HG03575 (cell line): ENCODE data around the gene SCLT1.
"Not testable (repeated sequence)": the region's sequence is repeated elsewhere in the genome, so short reads cannot be mapped to it uniquely, and the experiment has no call there.

Experiments used
- ATAC-seq: cut with Tn5 transposase; IDR thresholded peaks from one replicate; pipeline ENCODE4 v1.9.1; 2021; ENCODE audit not compliant: unreplicated experiment, insufficient number of reproducible peaks, low FRiP score; ENCODE audit errors: extremely low read depth

Gene SCLT1

GRCh38 chr4:129082302-129082701 is 11.0 kb downstream of the SCLT1 start:
- ATAC-seq: no peak

DNA sequence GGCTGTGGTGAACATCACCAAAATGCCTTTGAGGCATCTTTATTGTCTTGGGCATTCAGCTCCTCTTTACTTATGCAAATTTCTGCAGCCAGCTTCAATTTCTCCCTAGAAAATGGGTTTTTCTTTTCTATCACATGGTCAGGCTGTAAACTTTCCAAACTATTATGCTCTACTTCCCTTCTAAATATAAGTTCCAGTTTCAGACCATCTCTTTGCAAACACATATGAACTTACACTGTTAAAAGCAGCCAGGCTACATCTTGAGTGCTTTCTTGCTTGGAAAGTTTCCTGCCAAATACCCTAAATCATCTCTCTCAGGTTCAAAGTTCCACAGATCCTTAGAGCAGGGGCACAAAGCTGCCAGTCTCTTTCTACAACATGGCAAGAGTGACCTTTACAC is 13.2 kb downstream of the SCLT1 start:
- no peak for ATAC-seq

GRCh38 chr4:129077326-129077725 is 16.0 kb downstream of the SCLT1 start:
- no peak for ATAC-seq

- not testable (repeated sequence) for ATAC-seq
Measured at GRCh38 chr4:129069537-129069936, 23.8 kb downstream of the SCLT1 start.

DNA sequence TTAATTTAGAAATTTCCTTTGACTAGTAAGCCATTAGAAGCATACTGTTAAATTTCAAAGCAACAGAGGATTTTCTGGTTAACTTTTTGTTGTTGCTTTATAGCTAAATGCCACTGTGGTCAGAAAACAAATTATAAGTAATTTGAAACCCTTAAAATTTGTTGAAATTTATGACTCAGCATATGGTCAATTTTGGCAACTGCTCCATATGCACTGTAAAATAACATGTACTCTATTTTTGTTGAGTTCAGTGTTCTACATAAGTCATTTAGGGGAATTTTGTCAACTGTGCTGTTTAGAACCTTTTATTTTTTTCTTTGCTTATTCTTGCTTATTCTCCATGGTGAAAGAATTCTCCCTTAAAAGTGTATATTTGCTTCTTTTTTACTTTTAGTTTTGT is 28.6 kb downstream of the SCLT1 start:
- no peak for ATAC-seq

DNA sequence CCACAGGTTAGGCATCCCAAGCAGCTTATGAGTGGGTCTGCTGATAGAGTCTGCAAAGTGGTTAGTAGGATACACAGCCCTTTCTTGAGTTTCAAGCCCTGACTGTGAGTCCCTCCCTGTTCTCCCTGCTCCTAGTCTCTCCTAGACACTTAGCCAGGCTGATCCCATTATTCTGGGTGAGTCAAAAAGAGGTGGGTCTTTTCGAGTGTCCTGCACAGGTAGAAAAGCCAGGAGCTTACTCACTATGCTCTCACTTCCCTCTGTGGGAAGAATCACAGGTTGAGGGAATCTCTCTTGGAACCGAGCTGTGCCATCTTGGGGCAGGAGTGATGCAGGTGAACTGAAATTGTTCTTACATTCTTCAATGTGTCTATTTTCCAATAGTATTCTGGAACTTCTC is 29.7 kb downstream of the SCLT1 start:
- no peak for ATAC-seq

GRCh38 chr4:129062580-129062979 is 30.8 kb downstream of the SCLT1 start:
- ATAC-seq: no peak

DNA sequence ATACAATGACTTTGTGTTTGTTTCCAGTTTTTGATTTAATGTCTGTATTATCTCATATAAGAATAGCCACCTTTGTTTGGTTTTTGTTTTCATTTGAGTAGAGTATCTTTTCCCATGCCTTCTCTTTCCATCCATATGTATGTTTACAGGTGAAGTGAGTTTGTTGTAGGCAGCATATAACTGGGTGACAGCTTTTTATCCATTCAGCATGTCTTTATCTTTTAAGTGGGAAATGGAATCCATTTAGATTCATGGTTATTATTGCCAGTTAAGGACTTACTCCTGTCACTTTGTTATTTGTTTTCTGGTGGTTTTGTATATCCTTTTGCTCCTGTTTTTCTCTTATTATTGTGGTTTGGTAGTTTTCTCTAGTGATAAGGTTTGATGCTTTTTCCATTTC is 34.3 kb downstream of the SCLT1 start:
- no peak for ATAC-seq

GRCh38 chr4:129046055-129046959 is 47.0 kb downstream of the SCLT1 start:
- ATAC-seq: peak; percentile 45

GRCh38 chr4:129043523-129043922 is 49.8 kb downstream of the SCLT1 start:
- no peak for ATAC-seq

DNA sequence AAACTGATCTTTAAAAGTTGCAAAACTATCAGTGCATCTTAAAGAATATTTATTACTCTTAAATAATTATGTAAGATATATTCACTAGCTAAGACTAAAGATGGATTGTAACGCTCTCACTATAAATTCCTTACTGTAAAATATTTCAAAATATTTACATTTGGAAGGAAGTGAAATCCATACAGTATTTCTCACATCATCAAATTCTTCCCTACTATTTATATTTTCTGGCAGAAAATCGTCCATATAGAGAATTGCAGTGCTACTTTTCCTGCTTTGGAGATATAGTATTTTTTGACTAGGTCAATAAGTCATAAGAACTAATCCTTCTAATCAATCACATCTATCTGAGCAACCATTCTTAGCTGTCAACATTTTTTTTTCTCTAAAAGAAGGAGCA is 52.9 kb downstream of the SCLT1 start:
- no peak for ATAC-seq

GRCh38 chr4:129037093-129037492 is 56.2 kb downstream of the SCLT1 start:
- ATAC-seq: no peak

DNA sequence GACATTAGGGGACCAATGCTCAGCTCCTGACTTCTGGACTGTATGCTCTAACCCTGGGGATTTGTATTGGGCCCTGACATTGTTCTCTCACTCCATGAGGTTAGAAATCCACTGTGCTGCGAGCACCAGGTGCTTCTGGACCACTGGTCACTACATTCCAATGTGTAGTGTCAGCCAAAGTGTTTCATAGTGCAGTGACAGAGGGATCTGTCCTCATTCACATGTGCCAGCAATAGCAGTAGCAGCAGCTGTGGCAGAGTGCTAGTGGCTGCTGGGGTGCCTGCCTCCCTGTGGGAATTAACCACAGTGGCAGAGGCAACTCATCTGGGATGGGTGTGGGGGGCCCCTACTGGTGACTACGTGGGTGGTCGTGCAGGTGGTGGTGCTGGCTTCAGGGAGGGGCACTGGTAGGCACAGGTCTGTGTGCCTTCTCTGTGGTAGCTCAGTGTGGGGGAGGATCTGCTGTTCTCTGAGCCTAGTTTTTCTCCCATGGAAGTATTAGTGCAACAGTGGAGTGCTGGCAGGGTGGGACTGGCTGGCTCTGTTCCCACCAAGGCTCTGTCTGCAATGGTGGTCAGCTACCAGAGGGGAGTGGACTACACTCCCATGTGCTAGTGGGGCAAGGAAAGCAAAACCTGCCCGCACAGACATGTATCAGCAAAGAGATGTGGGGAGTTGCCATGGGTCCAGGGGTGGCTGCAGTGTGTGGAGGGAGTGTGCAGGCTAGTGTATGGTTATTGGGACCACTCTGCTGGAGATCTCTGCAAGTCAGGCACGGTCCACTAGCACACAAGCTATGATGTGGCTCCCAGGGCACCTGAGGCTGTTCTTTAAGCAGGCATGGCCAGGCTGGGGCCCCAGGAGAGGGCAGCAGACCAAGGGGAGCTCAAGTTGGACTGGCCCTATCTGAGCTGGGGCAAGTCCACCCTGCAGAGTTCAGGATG is 78.5 kb downstream of the SCLT1 start:
- no peak for ATAC-seq

- ATAC-seq: no peak
Measured at GRCh38 chr4:129008096-129008495, 85.2 kb downstream of the SCLT1 start.

DNA sequence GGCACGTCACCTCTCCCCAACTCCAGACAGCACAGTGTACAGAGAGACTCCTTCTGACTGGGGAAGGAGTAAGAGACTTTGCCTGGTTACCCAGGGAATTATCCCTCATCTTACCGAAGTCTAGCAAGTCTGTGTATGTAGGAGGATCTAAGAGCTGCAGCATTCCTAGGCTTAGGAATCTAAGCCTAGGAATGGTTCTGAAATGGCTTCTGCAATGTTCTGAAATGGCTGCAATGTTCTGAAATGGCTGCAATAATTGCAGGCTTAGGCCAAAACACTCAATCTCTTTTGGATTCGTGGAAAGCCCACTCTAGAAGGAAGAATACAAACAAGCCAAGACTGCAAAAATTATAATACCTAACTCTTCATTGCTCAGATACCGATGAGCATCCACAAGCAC is 106.4 kb downstream of the SCLT1 start:
- no peak for ATAC-seq

DNA sequence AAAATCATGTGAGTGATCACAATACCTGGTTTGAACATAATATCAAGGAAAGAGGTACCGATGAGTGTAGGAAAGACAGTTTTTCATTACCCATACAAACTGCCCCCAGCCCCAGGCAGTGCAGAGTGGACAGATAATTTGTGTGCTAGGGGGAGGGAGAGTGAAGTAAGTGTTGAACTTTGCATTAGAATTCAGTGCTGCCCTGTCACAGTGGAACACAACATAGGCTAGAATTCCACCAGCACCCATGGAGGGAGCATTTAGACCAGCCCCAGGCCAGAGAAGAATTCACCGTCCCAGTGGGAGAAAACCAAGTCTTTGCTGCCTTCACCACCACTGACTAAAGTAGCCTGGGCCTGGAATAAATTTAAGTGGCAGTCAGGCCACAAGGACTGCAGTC is 107.3 kb downstream of the SCLT1 start:
- no peak for ATAC-seq

GRCh38 chr4:128983771-128984485 is 109.4 kb downstream of the SCLT1 start:
- ATAC-seq: no peak

- no peak for ATAC-seq
Measured at GRCh38 chr4:128981377-128981776, 112.0 kb downstream of the SCLT1 start.

DNA sequence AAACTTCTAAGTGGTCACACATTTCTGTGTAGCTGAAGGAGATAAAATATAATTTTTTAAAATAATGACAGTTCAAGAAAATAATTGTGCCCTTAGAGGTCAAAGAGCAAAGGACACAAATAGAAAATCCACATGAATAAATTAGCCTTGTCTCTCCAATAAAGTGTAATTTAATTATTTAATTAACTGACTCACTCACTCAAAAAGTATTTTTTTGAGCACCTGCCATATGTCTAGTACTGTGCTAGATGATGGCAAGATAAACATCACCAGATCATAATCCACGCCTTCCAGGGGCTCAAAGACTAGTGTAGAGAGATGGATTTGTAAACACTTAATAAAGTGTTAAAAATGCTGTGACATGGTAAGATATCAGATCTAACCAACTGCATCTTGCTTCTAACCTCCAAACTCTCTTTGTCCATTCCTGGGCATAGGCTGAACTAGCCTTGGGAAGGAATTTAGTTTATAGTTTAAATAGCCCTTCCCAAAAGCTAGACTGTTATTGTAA is 112.5 kb downstream of the SCLT1 start:
- ATAC-seq: no peak
